Ishikawa (cell line): Measurements from ENCODE around the gene AP4E1.

Source experiments
- CEBPB ChIP-seq: IDR thresholded peaks from 2 replicates; pipeline ENCODE4 v1.6.1; 2012
- CREB1 ChIP-seq: IDR thresholded peaks from 2 replicates; pipeline ENCODE4 v1.6.1; 2012; ENCODE audit warnings: low read depth
- EP300 ChIP-seq: IDR thresholded peaks from 2 replicates; pipeline ENCODE4 v1.6.1; 2012; ENCODE audit warnings: borderline replicate concordance
- MAX ChIP-seq: IDR thresholded peaks from 2 replicates; pipeline ENCODE4 v1.6.1; 2012
- TCF12 ChIP-seq: IDR thresholded peaks from 2 replicates; pipeline ENCODE4 v1.6.1; 2012; ENCODE audit warnings: low read depth
- TEAD4 ChIP-seq: IDR thresholded peaks from 2 replicates; pipeline ENCODE4 v1.6.1; 2012
- YY1 ChIP-seq: IDR thresholded peaks from 2 replicates; pipeline ENCODE4 v1.6.1; 2012; ENCODE audit warnings: low read depth
- ZBTB7A ChIP-seq: IDR thresholded peaks from 2 replicates; pipeline ENCODE4 v1.6.1; 2012; ENCODE audit warnings: low read depth
- TF ChIP-seq, protein P1 (sequence below): IDR thresholded peaks from 2 replicates; pipeline ENCODE4 v1.6.1; 2012; ENCODE audit warnings: low read depth, mild to moderate bottlenecking

GRCh38 chr15:50884540-50884939 lies 23.9 kb upstream of the AP4E1 start:
- TF ChIP-seq TCF12 (no peak), ZBTB7A (no peak), CREB1 (no peak), CEBPB (no peak), EP300 (no peak), TEAD4 (no peak), YY1 (no peak), MAX (no peak)
- TF ChIP-seq, protein P1, sequence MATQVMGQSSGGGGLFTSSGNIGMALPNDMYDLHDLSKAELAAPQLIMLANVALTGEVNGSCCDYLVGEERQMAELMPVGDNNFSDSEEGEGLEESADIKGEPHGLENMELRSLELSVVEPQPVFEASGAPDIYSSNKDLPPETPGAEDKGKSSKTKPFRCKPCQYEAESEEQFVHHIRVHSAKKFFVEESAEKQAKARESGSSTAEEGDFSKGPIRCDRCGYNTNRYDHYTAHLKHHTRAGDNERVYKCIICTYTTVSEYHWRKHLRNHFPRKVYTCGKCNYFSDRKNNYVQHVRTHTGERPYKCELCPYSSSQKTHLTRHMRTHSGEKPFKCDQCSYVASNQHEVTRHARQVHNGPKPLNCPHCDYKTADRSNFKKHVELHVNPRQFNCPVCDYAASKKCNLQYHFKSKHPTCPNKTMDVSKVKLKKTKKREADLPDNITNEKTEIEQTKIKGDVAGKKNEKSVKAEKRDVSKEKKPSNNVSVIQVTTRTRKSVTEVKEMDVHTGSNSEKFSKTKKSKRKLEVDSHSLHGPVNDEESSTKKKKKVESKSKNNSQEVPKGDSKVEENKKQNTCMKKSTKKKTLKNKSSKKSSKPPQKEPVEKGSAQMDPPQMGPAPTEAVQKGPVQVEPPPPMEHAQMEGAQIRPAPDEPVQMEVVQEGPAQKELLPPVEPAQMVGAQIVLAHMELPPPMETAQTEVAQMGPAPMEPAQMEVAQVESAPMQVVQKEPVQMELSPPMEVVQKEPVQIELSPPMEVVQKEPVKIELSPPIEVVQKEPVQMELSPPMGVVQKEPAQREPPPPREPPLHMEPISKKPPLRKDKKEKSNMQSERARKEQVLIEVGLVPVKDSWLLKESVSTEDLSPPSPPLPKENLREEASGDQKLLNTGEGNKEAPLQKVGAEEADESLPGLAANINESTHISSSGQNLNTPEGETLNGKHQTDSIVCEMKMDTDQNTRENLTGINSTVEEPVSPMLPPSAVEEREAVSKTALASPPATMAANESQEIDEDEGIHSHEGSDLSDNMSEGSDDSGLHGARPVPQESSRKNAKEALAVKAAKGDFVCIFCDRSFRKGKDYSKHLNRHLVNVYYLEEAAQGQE: no peak
